ENCODE measurements around the gene CAPN3. TPM values are rescaled to one million over a fixed set of nuclear protein-coding genes. Genes with fewer than 3 reads are reported as not detected.
A peak's percentile ranks its signal among the peaks of the same experiment; 100 is the strongest.

The CAPN3 gene
- total RNA-seq, 2 donors from 2014 or later, result 2.0 to 5.8 TPM

GRCh38 chr15:42387603-42388002 is 28.3 kb downstream of the CAPN3 start:
- Mint-ChIP-seq H3K9me3 (no peaks in the 10 kb centered on the region), H3K27me3 (no peaks in the 10 kb centered on the region), H3K36me3 (no peaks in the 10 kb centered on the region), H3K27ac (no peak overlapping the region), H3K4me3 (no peak overlapping the region), H3K4me1 (ENCODE audit: low read depth in 2 of 2) (peaks cover 4 to 5% of the 10 kb centered on the region in 2 donors)
- DNase-seq (ENCODE audit: low spot score) (no peak), ATAC-seq (peak; percentile 39 to 68)

GRCh38 chr15:42392309-42393024 is 33.2 kb downstream of the CAPN3 start:
- Mint-ChIP-seq H3K4me3 (no peak overlapping the region), H3K27ac (no peak overlapping the region), H3K27me3 (no peaks in the 10 kb centered on the region), H3K9me3 (no peaks in the 10 kb centered on the region), H3K36me3 (no peaks in the 10 kb centered on the region), H3K4me1 (ENCODE audit: low read depth in 2 of 2) (peaks cover 5 to 17% of the 10 kb centered on the region in 2 donors)
- no peak for DNase-seq (ENCODE audit: low spot score)
- ATAC-seq, result no peak

GRCh38 chr15:42394106-42394505 is 34.8 kb downstream of the CAPN3 start:
- ATAC-seq (no peak), DNase-seq (ENCODE audit: low spot score) (no peak)
- H3K36me3 Mint-ChIP-seq, result no peaks in the 10 kb centered on the region
- no peaks in the 10 kb centered on the region for H3K27me3 Mint-ChIP-seq
- H3K4me1 Mint-ChIP-seq (ENCODE audit: low read depth in 2 of 2), result peaks cover 0 to 13% of the 10 kb centered on the region in 2 donors
- H3K27ac Mint-ChIP-seq, result no peak overlapping the region
- H3K9me3 Mint-ChIP-seq, result no peaks in the 10 kb centered on the region
- no peak overlapping the region for H3K4me3 Mint-ChIP-seq

GRCh38 chr15:42395838-42396237 is 36.5 kb downstream of the CAPN3 start:
- H3K9me3 Mint-ChIP-seq, result no peaks in the 10 kb centered on the region
- no peaks in the 10 kb centered on the region for H3K27me3 Mint-ChIP-seq
- ATAC-seq (no peak), DNase-seq (ENCODE audit: low spot score) (no peak)
- no peak overlapping the region for H3K4me3 Mint-ChIP-seq
- H3K27ac Mint-ChIP-seq, result no peak overlapping the region
- peaks cover under 1 to 16% of the 10 kb centered on the region in 2 donors for H3K4me1 Mint-ChIP-seq (ENCODE audit: low read depth in 2 of 2)
- H3K36me3 Mint-ChIP-seq, result no peaks in the 10 kb centered on the region

- peak overlapping the region; percentile 58 for H3K4me3 Mint-ChIP-seq
- ATAC-seq, result peak; percentile 75 to 79
- peak overlapping the region; percentile 62 to 83 for H3K27ac Mint-ChIP-seq
- no peaks in the 10 kb centered on the region for H3K27me3 Mint-ChIP-seq
- DNase-seq (ENCODE audit: low spot score), result no peak
- H3K9me3 Mint-ChIP-seq, result no peaks in the 10 kb centered on the region
- H3K4me1 Mint-ChIP-seq (ENCODE audit: low read depth in 2 of 2), result peaks cover 21 to 31% of the 10 kb centered on the region in 2 donors
- no peaks in the 10 kb centered on the region for H3K36me3 Mint-ChIP-seq
These were observed 42.5 kb downstream of the CAPN3 start for GRCh38 chr15:42401544-42402454.

GRCh38 chr15:42402455-42403205 is 43.3 kb downstream of the CAPN3 start:
- Mint-ChIP-seq H3K4me3 (peak overlapping the region; percentile 58), H3K27me3 (no peaks in the 10 kb centered on the region), H3K36me3 (no peaks in the 10 kb centered on the region), H3K9me3 (no peaks in the 10 kb centered on the region), H3K4me1 (ENCODE audit: low read depth in 2 of 2) (peaks cover 21 to 28% of the 10 kb centered on the region in 2 donors), H3K27ac (peak overlapping the region; percentile 62 to 83)
- DNase-seq (ENCODE audit: low spot score) (no peak), ATAC-seq (peak; percentile 7 to 8)

- peak overlapping the region in 1 of 2 donors; percentile 62 for H3K27ac Mint-ChIP-seq
- ATAC-seq, result no peak
These were observed 44.1 kb downstream of the CAPN3 start for GRCh38 chr15:42403389-42403788.

GRCh38 chr15:42404461-42405235 is 45.3 kb downstream of the CAPN3 start:
- no peak for DNase-seq (ENCODE audit: low spot score)
- H3K4me3 Mint-ChIP-seq, result no peak overlapping the region
- no peak overlapping the region for H3K27ac Mint-ChIP-seq
- no peaks in the 10 kb centered on the region for H3K9me3 Mint-ChIP-seq
- no peaks in the 10 kb centered on the region for H3K36me3 Mint-ChIP-seq
- peaks cover 21 to 28% of the 10 kb centered on the region in 2 donors for H3K4me1 Mint-ChIP-seq (ENCODE audit: low read depth in 2 of 2)
- no peaks in the 10 kb centered on the region for H3K27me3 Mint-ChIP-seq
- ATAC-seq, result no peak

More at GRCh38 chr15:42403389-42403788, 44.1 kb downstream of the CAPN3 start:
- Mint-ChIP-seq H3K4me3 (no peak overlapping the region), H3K9me3 (no peaks in the 10 kb centered on the region), H3K36me3 (no peaks in the 10 kb centered on the region), H3K4me1 (ENCODE audit: low read depth in 2 of 2) (peaks cover 21 to 28% of the 10 kb centered on the region in 2 donors), H3K27me3 (no peaks in the 10 kb centered on the region)
- no peak for DNase-seq (ENCODE audit: low spot score)

- Mint-ChIP-seq H3K9me3 (no peaks in the 10 kb centered on the region), H3K27ac (no peak overlapping the region), H3K4me3 (no peak overlapping the region), H3K27me3 (no peaks in the 10 kb centered on the region), H3K4me1 (ENCODE audit: low read depth in 2 of 2) (peaks cover 19 to 23% of the 10 kb centered on the region in 2 donors), H3K36me3 (no peaks in the 10 kb centered on the region)
- DNase-seq (ENCODE audit: low spot score) (no peak), ATAC-seq (no peak)
These were observed 46.7 kb downstream of the CAPN3 start for GRCh38 chr15:42405863-42406482.

- ATAC-seq, result no peak
- H3K27me3 Mint-ChIP-seq, result no peaks in the 10 kb centered on the region
- H3K27ac Mint-ChIP-seq, result no peak overlapping the region
These were observed 48.9 kb downstream of the CAPN3 start for GRCh38 chr15:42408178-42408577.

GRCh38 chr15:42409011-42409410 is 49.7 kb downstream of the CAPN3 start:
- Mint-ChIP-seq H3K27me3 (no peaks in the 10 kb centered on the region), H3K9me3 (no peaks in the 10 kb centered on the region), H3K36me3 (no peaks in the 10 kb centered on the region), H3K4me3 (no peak overlapping the region), H3K4me1 (ENCODE audit: low read depth in 2 of 2) (no peaks in the 10 kb centered on the region), H3K27ac (no peak overlapping the region)
- DNase-seq (ENCODE audit: low spot score), result no peak
- ATAC-seq, result no peak

More at GRCh38 chr15:42408178-42408577, 48.9 kb downstream of the CAPN3 start:
- no peaks in the 10 kb centered on the region for H3K36me3 Mint-ChIP-seq
- H3K9me3 Mint-ChIP-seq, result no peaks in the 10 kb centered on the region
- H3K4me1 Mint-ChIP-seq (ENCODE audit: low read depth in 2 of 2), result peaks cover 2 to 4% of the 10 kb centered on the region in 2 donors
- DNase-seq (ENCODE audit: low spot score), result no peak
- H3K4me3 Mint-ChIP-seq, result no peak overlapping the region

- no peak for DNase-seq (ENCODE audit: low spot score)
- no peaks in the 10 kb centered on the region for H3K9me3 Mint-ChIP-seq
- H3K4me1 Mint-ChIP-seq (ENCODE audit: low read depth in 2 of 2), result peaks cover 0 to 4% of the 10 kb centered on the region in 2 donors
- H3K4me3 Mint-ChIP-seq, result no peak overlapping the region
- H3K36me3 Mint-ChIP-seq, result peaks cover 5% of the 10 kb centered on the region
- H3K27ac Mint-ChIP-seq, result no peak overlapping the region
- no peaks in the 10 kb centered on the region for H3K27me3 Mint-ChIP-seq
- ATAC-seq, result peak in 1 of 2 donors; percentile 17
These were observed 52.6 kb downstream of the CAPN3 start for GRCh38 chr15:42411884-42412283.

All from natural killer cell treated with Interleukin-12 subunit alpha and Interleukin-12 subunit beta and Interleukin-15 and Interleukin-18, amount 100 ng/mL, for 72 hours (primary cell).